Activated naive CD4-positive, alpha-beta T cell treated with anti-CD3 and anti-CD28 coated beads, Interleukin-2, amount 10 ng/mL, durations not matched to agents 7 days and 5 days (primary cell): ENCODE data around the gene FRMD3.

Experiments used
- CTCF ChIA-PET: fragments of 350-600 bp; sonication (Branson Sonifier 250); formaldehyde crosslinking; loops from one replicate; lab custom pipeline; 2021; ENCODE audit warnings: antibody characterized with exemption; lab: Charles Lee
- DNase-seq: peaks from one replicate; pipeline ENCODE4 v3.0.0-alpha.2; 2020
- H3K27ac Mint-ChIP-seq: one replicate; pipeline ENCODE4 v1.8.0; 2021; ENCODE audit warnings: mild to moderate bottlenecking, moderate library complexity, mixed read lengths
- H3K27me3 Mint-ChIP-seq: one replicate; pipeline ENCODE4 v1.8.0; 2021; ENCODE audit warnings: mild to moderate bottlenecking, mixed read lengths
- H3K36me3 Mint-ChIP-seq: one replicate; pipeline ENCODE4 v1.8.0; 2021; ENCODE audit warnings: mixed read lengths
- H3K4me1 Mint-ChIP-seq: one replicate; pipeline ENCODE4 v1.8.0; 2021; ENCODE audit warnings: mixed read lengths
- H3K4me3 Mint-ChIP-seq: one replicate; pipeline ENCODE4 v1.8.0; 2021; ENCODE audit warnings: mild to moderate bottlenecking, moderate library complexity, mixed read lengths
- H3K9me3 Mint-ChIP-seq: one replicate; pipeline ENCODE4 v1.8.0; 2021; ENCODE audit warnings: mixed read lengths

Gene FRMD3

DNA sequence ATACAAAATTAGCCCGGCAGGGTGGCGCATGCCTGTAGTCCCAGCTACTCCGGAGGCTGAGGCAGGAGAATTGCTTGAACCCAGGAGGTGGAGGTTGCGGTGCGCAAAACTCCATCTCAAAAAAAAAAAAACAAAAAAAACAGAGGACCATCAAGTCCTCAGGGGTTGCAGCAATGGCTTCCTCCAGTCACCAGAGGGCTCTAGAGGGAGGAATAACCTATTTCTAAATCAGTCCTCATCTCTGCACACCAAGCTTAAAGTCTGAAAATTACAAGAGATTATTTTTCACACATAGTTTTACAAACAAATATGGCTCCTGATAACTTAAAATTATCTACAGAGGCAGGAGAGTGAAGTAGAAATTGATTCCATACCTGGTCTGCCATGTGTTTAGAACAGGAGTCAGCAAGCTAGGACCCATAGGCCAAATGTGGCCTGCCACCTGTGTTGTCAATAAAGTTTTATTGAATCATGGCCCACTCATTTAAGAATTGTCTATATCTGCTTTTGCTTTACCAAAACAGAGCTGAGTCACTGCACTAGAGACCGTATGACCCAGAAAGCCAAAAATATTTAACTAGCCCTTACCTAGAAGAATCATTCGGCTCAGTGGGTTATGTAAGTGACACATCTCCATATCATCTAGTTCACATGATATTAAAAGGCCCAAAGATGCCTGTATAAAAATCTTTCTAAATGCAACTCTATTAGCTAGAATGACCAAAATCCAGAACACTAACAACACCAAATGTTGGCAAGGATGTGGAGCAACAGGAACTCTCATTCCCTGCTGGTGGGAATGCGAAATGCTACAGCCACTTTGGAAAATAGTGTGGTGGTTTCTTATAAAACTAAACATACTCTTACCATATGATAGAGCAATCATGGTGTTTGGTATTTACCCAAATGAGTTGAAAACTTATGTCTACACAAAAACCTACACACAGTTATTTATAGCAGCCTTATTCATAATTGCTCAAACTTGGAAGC is 207.7 kb downstream of the FRMD3 start:
- Mint-ChIP-seq H3K27me3 (no peaks in the 10 kb centered on the region), H3K36me3 (no peaks in the 10 kb centered on the region), H3K27ac (no peak overlapping the region), H3K9me3 (no peaks in the 10 kb centered on the region), H3K4me1 (no peaks in the 10 kb centered on the region), H3K4me3 (no peak overlapping the region)
- CTCF ChIA-PET: interaction anchor here (0.6 to 2.1 kb wide), 3 partner anchors 213 to 406 kb away, joined by 3 to 16 read pairs (median 5); no protein-coding TSS in a partner anchor
- no peak for DNase-seq

DNA sequence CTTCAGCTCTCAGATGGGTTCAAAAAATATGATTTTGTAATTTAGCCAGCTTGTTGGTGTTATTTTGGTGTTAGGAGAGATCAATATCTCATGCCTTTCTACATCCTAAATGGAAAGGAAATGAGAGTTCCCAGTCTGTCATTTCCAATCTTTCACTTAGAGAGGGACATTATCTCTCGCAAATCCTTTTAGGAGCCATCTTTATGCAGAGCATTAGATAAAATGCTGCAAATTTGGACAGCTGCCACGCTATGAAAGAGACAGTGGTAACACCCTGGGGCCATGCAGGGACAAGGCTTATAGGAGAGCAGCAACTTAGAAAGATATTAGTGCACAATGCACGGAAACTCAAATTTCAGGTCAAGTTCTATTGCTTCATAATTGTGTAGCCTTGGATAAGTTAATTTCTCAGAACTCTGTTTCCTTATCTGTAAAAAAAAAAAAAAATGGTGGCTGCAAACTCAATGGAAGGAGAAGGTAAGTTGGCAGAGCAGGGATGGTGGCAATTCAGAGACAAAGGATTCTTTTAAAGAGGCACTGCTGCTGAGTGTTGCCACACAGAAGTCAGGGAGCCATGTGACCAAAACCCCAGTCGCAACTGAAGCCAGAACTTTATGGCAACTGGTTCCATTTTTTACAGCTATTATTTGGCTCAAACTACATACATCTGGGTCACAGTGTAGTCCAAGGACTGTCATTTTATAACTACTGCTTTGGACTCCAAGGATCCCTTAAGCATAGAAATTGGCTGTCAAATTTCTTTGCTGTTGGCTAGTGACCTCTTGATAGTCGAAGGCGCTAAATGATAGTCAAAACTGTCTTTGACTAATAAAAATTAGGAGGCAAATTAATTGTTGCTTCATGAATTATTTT is 210.2 kb downstream of the FRMD3 start:
- Mint-ChIP-seq H3K27ac (no peak overlapping the region), H3K4me1 (no peaks in the 10 kb centered on the region), H3K27me3 (no peaks in the 10 kb centered on the region), H3K36me3 (no peaks in the 10 kb centered on the region), H3K9me3 (no peaks in the 10 kb centered on the region), H3K4me3 (no peak overlapping the region)
- CTCF ChIA-PET: interaction anchor here (0.6 to 1.9 kb wide), 4 partner anchors 8 to 322 kb away, joined by 4 to 6 read pairs (median 4); no protein-coding TSS in a partner anchor
- no peak for DNase-seq

DNA sequence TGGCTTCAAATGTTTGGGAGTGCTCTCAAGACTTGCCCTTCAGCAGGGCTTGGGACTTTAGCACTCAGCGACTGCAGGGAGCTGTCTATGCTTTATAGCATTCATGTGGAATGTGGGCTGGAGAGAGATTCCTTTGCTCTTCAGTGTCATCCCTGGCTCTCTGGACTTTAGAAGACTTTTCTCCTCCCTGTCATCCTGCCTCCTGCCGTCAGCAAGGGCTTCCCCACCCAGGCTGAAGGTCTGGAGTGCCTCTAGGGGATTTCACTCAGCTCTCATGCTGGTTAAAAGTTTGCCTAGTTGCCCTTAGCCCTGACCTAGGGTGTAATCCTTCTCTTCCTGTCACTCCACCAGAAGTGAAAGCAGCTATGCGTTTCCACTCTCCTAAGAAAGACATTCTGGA is 210.9 kb downstream of the FRMD3 start:
- no peaks in the 10 kb centered on the region for H3K9me3 Mint-ChIP-seq
- H3K27ac Mint-ChIP-seq: no peak overlapping the region
- no peak overlapping the region for H3K4me3 Mint-ChIP-seq
- no peak for DNase-seq
- no peaks in the 10 kb centered on the region for H3K27me3 Mint-ChIP-seq
- no peaks in the 10 kb centered on the region for H3K36me3 Mint-ChIP-seq
- CTCF ChIA-PET: interaction anchor here (0.6 to 1.9 kb wide), 4 partner anchors 9 to 322 kb away, joined by 4 to 6 read pairs (median 4); no protein-coding TSS in a partner anchor
- no peaks in the 10 kb centered on the region for H3K4me1 Mint-ChIP-seq

DNA sequence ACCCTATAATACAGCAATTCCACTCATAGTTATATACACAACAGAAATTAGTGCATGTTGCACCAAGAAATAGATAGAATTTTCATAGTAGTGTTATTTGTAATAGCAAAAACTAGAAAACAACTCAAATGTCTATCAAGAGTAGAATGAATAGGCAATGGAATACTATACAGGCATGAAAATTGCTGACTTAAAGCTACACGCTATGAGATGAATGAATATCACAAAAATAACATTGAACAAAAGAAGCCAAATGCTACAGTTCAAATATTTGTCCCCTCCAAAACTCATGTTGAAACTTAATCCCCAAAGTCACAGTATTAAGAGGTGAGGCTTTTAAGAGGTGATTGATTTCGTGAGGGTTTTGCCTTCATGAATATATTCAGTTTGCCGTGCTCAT is 215.1 kb downstream of the FRMD3 start:
- CTCF ChIA-PET: interaction anchor here (0.6 to 1.8 kb wide), 2 partner anchors 11 to 13 kb away, joined by 3 to 9 read pairs; no protein-coding TSS in a partner anchor
- Mint-ChIP-seq H3K9me3 (no peaks in the 10 kb centered on the region), H3K36me3 (no peaks in the 10 kb centered on the region), H3K4me3 (no peak overlapping the region), H3K4me1 (no peaks in the 10 kb centered on the region), H3K27ac (no peak overlapping the region), H3K27me3 (no peaks in the 10 kb centered on the region)
- no peak for DNase-seq

DNA sequence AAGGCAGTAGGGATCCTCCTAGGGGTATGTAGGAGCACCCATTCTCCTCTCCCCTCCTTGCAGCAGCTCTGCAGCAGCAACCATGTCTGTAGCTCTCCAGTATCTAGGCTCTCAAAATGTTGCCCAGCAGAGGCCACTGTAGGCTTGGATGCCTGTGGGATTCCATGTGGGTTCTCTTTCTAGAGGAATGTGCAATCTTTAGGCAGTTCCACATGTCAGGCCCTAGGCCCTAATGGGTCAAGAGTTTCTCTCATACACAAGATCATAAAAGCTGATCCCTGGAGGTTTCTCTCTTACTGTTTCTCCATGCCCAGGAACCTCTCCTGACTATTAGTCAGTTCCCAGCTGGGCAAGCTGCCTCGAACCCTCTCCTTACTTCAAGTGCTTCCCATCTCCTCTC is 215.8 kb downstream of the FRMD3 start:
- Mint-ChIP-seq H3K9me3 (no peaks in the 10 kb centered on the region), H3K4me3 (no peak overlapping the region), H3K4me1 (no peaks in the 10 kb centered on the region), H3K27me3 (no peaks in the 10 kb centered on the region), H3K27ac (no peak overlapping the region), H3K36me3 (no peaks in the 10 kb centered on the region)
- no peak for DNase-seq
- CTCF ChIA-PET: interaction anchor here (1.8 kb wide), 1 partner anchor 11 kb away, joined by 9 read pairs; no protein-coding TSS in a partner anchor

DNA sequence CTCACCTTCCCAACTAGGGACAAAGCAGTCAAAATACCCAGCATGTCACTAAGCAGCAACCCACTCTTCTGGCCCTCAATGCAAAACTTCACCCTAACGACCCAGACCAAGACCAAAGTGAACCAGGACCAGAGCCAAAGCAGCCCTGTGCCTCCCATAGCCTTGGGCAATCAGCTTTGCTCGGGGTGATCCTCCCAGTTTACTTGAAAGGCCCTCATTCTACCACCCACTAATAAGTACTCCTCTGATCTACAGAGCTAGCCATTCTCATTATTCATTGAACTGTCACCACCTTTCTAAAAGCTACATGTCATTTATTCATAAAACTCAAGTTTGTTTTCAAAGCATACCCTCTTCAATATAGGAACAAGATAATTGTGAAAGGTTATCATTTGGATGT is 221.0 kb downstream of the FRMD3 start:
- Mint-ChIP-seq H3K27ac (no peak overlapping the region), H3K4me1 (no peaks in the 10 kb centered on the region), H3K36me3 (no peaks in the 10 kb centered on the region), H3K4me3 (no peak overlapping the region), H3K9me3 (no peaks in the 10 kb centered on the region), H3K27me3 (no peaks in the 10 kb centered on the region)
- DNase-seq: no peak
- CTCF ChIA-PET: no interaction called here

DNA sequence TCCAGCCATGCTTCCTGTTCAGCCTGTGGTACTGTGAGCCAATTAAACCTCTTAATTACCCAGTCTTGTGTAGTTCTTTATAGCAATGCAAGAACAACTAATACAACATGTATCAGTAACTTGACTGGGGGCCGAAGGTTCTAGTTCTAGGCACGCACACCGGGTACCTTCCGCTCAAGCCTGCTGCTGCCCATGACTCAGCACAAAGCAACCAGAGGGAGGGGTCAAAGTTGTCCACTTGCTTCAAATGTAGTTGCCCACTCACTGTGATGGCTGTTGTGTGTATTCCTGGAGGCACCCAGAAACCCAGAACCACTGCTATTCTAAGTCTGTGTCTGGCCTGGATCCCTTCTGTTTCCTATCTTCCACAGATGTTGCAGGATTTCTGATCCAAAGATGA is 222.6 kb downstream of the FRMD3 start:
- no peaks in the 10 kb centered on the region for H3K27me3 Mint-ChIP-seq
- no peaks in the 10 kb centered on the region for H3K9me3 Mint-ChIP-seq
- DNase-seq: no peak
- no peaks in the 10 kb centered on the region for H3K4me1 Mint-ChIP-seq
- no peak overlapping the region for H3K4me3 Mint-ChIP-seq
- H3K27ac Mint-ChIP-seq: no peak overlapping the region
- CTCF ChIA-PET: no interaction called here
- no peaks in the 10 kb centered on the region for H3K36me3 Mint-ChIP-seq

DNA sequence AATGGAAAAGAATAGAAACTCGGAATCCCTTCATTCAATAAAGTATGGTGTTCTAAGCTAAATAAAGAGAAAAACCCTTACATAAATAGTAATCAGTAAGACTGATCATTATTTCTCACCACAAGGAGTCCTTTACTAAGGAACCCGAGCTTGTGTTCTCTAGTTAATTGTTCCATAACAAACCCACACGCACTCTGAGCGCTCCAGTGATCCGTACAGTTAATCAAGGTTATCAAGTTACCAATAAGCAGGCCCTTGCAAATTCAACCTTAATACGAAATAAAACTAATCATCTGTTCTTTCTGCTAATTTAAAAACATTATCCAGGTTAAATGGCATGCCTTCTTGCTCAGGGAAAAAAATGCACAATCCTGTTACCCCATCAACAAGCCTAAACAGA is 224.4 kb downstream of the FRMD3 start:
- Mint-ChIP-seq H3K27me3 (no peaks in the 10 kb centered on the region), H3K4me1 (no peaks in the 10 kb centered on the region), H3K4me3 (no peak overlapping the region), H3K9me3 (no peaks in the 10 kb centered on the region), H3K27ac (no peak overlapping the region), H3K36me3 (no peaks in the 10 kb centered on the region)
- no peak for DNase-seq
- CTCF ChIA-PET: no interaction called here

DNA sequence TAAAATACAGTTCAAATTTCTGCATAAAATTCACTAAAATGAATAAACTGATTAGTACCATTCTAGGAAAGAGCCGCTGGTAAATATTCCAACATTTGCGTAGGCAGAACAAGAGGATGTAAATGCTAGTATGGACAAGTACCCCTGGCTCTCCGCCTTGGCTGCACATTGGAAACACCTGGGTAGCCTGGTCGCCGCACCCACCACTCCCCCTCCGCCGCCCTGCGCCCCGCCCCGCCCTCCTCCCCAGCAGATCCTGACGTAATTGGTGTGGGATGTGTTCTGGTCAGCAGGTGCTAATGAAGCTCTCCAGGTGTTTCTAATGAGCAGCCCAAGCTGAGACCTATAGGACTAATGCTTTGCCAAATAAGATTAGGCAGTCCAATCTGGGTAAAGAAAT is 225.7 kb downstream of the FRMD3 start:
- Mint-ChIP-seq H3K9me3 (no peaks in the 10 kb centered on the region), H3K27me3 (no peaks in the 10 kb centered on the region), H3K4me1 (no peaks in the 10 kb centered on the region), H3K36me3 (no peaks in the 10 kb centered on the region), H3K27ac (no peak overlapping the region), H3K4me3 (no peak overlapping the region)
- CTCF ChIA-PET: no interaction called here
- DNase-seq: no peak

DNA sequence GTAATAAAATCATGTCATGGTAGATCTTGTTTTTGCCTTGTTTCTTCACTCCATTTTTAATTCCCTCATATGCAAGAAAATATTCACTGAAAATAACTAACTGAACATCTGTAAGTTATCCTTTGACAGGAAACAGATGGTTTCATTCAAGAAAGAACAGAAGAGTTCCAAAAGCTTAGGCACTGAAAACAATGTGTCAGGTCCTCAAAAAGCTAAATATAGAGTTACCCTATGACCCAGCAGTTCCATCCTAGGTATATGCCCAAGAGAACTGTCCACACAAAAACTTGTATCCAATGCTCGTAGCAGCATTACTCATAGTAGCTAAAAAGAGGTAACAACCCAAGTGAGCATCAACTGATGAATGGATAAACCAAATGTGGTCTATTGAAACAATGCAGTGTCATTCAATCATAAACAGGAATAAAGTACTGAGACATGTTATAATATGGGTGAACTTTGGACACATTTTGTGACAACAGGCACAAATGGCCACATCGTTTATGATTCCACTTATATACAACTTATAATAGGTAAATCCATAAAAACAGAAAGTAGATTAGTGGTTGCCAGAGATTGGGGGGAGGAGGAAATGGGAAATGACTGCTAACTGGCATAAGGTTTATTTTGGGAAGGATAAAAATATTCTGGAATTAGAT is 231.0 kb downstream of the FRMD3 start:
- H3K27me3 Mint-ChIP-seq: no peaks in the 10 kb centered on the region
- DNase-seq: no peak
- no peak overlapping the region for H3K27ac Mint-ChIP-seq
- H3K9me3 Mint-ChIP-seq: no peaks in the 10 kb centered on the region
- CTCF ChIA-PET: no interaction called here
- no peaks in the 10 kb centered on the region for H3K4me1 Mint-ChIP-seq
- H3K36me3 Mint-ChIP-seq: no peaks in the 10 kb centered on the region
- H3K4me3 Mint-ChIP-seq: no peak overlapping the region

DNA sequence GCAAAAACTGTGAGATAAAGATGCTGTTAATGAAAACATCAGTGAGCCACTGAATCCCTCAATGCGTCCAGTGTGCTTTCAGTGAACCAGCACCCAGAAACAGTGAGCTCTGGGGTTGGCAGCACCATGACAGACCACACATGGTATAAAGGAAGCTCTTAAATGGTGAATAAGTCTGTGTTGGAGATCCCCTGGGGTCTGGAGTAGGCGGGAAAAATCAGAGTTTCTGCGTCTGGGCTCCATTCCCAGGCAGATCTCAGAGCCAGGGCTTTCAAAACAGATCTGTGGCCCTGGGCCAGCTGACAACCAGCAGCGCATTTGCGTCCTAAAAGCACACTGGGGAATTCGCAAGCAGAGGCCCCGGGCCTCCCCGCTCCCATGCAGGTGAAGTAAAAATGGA is 233.5 kb downstream of the FRMD3 start:
- CTCF ChIA-PET: interaction anchor here (1.4 kb wide), 1 partner anchor 29 kb away, joined by 6 read pairs; no protein-coding TSS in a partner anchor
- H3K4me3 Mint-ChIP-seq: no peak overlapping the region
- H3K36me3 Mint-ChIP-seq: no peaks in the 10 kb centered on the region
- no peak for DNase-seq
- no peaks in the 10 kb centered on the region for H3K9me3 Mint-ChIP-seq
- no peak overlapping the region for H3K27ac Mint-ChIP-seq
- no peaks in the 10 kb centered on the region for H3K27me3 Mint-ChIP-seq
- H3K4me1 Mint-ChIP-seq: no peaks in the 10 kb centered on the region

DNA sequence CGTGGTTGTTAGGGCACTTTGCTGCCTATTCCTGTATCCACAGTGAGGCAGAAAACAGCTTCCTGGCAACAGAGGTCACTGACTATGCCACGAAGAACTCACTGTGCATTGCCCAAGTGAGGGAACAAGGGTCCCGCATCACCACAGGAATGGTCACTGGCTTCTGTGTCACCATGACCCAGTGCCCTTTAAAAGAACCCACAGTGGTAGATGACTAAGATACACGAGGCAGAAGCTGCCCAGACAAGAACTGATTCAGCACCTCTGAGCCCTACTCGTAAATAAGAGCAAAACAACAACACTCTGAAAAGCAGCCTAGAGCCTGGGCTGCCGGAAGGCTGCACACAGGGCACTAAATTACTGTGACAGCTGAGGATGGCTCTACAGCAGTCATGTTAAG is 238.6 kb downstream of the FRMD3 start:
- Mint-ChIP-seq H3K4me3 (no peak overlapping the region), H3K27ac (no peak overlapping the region), H3K27me3 (no peaks in the 10 kb centered on the region), H3K36me3 (no peaks in the 10 kb centered on the region), H3K4me1 (no peaks in the 10 kb centered on the region), H3K9me3 (no peaks in the 10 kb centered on the region)
- DNase-seq: no peak
- CTCF ChIA-PET: no interaction called here

DNA sequence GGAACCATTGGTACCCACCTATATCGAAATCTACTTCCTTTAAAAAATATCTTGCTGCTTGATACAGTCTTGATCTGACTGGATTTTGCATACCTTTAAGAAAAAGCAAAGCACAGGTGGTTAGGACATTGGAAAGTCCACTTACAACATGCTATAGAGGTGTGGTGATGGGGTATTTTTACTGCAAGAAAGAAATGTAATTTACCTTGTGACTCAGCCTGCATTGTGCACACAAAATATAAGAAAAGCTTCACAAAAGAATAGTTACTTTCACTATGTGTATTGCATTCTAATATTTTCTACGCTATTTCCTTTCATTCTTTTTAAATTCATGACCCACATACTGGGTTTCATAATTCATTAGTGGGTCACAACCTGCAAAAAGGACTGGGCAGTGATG is 239.1 kb downstream of the FRMD3 start:
- no peaks in the 10 kb centered on the region for H3K27me3 Mint-ChIP-seq
- H3K4me3 Mint-ChIP-seq: no peak overlapping the region
- DNase-seq: no peak
- CTCF ChIA-PET: no interaction called here
- H3K27ac Mint-ChIP-seq: no peak overlapping the region
- no peaks in the 10 kb centered on the region for H3K9me3 Mint-ChIP-seq
- no peaks in the 10 kb centered on the region for H3K4me1 Mint-ChIP-seq
- H3K36me3 Mint-ChIP-seq: no peaks in the 10 kb centered on the region

DNA sequence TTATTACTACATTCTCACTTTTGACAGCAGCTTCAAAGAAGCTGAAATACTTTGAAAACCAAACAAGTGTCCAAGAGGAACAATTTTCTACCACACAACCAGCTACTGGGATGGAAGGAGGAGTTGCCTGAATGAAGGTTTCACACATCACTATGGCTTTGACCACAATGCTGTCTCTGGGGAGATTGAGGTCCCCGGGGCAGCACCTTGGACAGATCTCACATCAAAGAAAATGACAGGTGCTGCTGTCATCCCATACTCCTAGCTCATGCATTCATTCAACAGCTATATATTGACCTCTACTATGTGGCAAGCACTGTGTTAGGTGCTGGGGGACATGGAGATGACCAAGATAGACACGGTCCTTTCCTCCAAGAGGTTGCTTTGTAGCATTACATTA is 242.1 kb downstream of the FRMD3 start:
- CTCF ChIA-PET: no interaction called here
- no peaks in the 10 kb centered on the region for H3K9me3 Mint-ChIP-seq
- no peaks in the 10 kb centered on the region for H3K36me3 Mint-ChIP-seq
- H3K4me3 Mint-ChIP-seq: no peak overlapping the region
- peak; percentile 36 for DNase-seq
- no peak overlapping the region for H3K27ac Mint-ChIP-seq
- no peaks in the 10 kb centered on the region for H3K27me3 Mint-ChIP-seq
- no peaks in the 10 kb centered on the region for H3K4me1 Mint-ChIP-seq
